ENCODE data around the gene CLSTN1. TPM values are rescaled to one million over a fixed set of nuclear protein-coding genes. Genes with fewer than 3 reads are reported as not detected.

CLSTN1 gene
- total and polyA plus RNA-seq, 8 donors, result 73.1 to 120 (median 107) TPM

GRCh38 chr1:9774712-9775679 lies 48.8 kb downstream of the CLSTN1 start:
- H3K4me1 ChIP-seq, result no peaks in the 10 kb centered on the region
- ATAC-seq (no peak), DNase-seq (no peak)
- intact Hi-C loops (cut with DNase I), result no loop called here
- H3K4me3 ChIP-seq, result no peak overlapping the region
- H3K27me3 ChIP-seq, result no peaks in the 10 kb centered on the region
- H3K36me3 ChIP-seq, result peaks cover 0 to 15% of the 10 kb centered on the region in 2 donors
- H3K9me3 ChIP-seq, result no peaks in the 10 kb centered on the region
- H3K27ac ChIP-seq, result no peak overlapping the region
- TF ChIP-seq CTCF (IDR thresholded peaks at IDR 0.05), result no peak

- H3K9me3 ChIP-seq, result no peaks in the 10 kb centered on the region
- H3K4me3 ChIP-seq, result no peak overlapping the region
- no peak for TF ChIP-seq CTCF (IDR thresholded peaks at IDR 0.05)
- H3K36me3 ChIP-seq, result peaks cover 0 to 15% of the 10 kb centered on the region in 2 donors
- DNase-seq, result peak in 1 of 4 donors; percentile 12
- no peak for ATAC-seq
- no peaks in the 10 kb centered on the region for H3K27me3 ChIP-seq
- no peak overlapping the region for H3K27ac ChIP-seq
- intact Hi-C loops (cut with DNase I), result no loop called here
- H3K4me1 ChIP-seq, result no peaks in the 10 kb centered on the region
These were observed 53.5 kb downstream of the CLSTN1 start for GRCh38 chr1:9770298-9770697.

GRCh38 chr1:9768983-9769382 lies 54.8 kb downstream of the CLSTN1 start:
- no peak overlapping the region for H3K27ac ChIP-seq
- H3K9me3 ChIP-seq, result no peaks in the 10 kb centered on the region
- no peaks in the 10 kb centered on the region for H3K4me1 ChIP-seq
- ATAC-seq (no peak), DNase-seq (no peak)
- H3K4me3 ChIP-seq, result no peak overlapping the region
- intact Hi-C loops (cut with DNase I), result no loop called here
- TF ChIP-seq CTCF (IDR thresholded peaks at IDR 0.05), result no peak
- peaks cover 0 to 15% of the 10 kb centered on the region in 2 donors for H3K36me3 ChIP-seq
- no peaks in the 10 kb centered on the region for H3K27me3 ChIP-seq

GRCh38 chr1:9767964-9768668 lies 55.6 kb downstream of the CLSTN1 start:
- no peak for ATAC-seq
- intact Hi-C loops (cut with DNase I), result no loop called here

More at GRCh38 chr1:9767964-9768668, 55.6 kb downstream of the CLSTN1 start:
- Histone ChIP-seq H3K36me3 (peaks cover 0 to 13% of the 10 kb centered on the region in 2 donors), H3K27ac (no peak overlapping the region), H3K4me1 (no peaks in the 10 kb centered on the region), H3K9me3 (no peaks in the 10 kb centered on the region), H3K4me3 (no peak overlapping the region), H3K27me3 (no peaks in the 10 kb centered on the region)
- DNase-seq, result no peak
- no peak for TF ChIP-seq CTCF (IDR thresholded peaks at IDR 0.05)
